ENCODE measurements around the gene IL17RD. TPM values are rescaled to one million over a fixed set of nuclear protein-coding genes. Genes with fewer than 3 reads are reported as not detected.

IL17RD gene
- total RNA-seq: 4.3 TPM
- long read RNA-seq: 0 reads

DNA sequence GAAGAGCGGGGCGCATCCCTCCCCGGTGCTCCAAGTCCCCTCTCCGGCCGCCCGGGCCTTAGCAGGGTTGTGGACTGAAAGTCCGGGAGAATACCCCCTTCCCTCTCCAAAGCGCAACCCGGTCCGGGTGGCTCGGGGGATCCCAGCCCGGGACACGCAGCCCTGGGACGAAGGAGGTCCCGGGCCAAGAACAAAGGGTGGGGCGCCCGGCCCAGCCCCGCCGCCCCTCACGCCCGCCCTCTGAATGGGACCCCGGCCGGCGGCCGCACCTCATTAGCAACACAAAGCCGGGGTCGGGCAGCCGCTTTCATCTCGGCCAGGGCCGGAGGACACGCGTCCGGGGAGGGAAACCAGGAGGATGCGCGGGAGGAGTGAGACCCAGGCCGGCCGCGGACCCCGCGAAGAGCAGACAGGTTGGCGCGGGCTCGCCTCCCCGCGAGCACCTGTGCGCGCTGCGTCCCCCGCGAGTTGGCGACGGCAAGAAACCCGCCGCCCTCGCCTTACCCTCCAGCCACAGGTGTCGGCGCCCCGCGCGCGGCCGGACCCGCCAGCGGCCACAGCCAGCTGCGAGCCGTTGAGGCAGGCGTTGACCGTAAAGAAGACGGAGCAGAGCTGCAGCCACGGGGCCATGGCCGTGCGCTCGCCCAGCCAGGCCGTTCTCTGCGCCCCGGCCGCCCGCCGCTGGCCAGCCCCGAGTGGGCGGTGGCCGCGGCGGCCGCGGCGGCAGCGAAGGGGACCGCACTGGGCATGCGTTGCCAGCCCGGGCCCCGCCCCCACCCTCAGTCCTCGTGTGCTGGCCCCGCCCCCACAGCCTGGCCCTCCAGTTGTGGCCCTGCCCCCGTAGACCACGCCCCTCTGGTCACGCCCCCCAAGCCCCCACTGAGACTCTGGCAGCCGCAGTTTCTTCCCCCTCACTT lies at the start of gene IL17RD:
Gene IL17RD (minus strand): TSS at position 697 of the 917 bp plus-strand sequence. CDS start 67 bp downstream, at position 630.
- intact Hi-C loops (cut with DNase I): loop anchor here (5.0 to 10.0 kb wide), 3 partner anchors 62 to 390 kb away; partner anchors contain the start of genes APPL1 and PDE12
- peak; percentile 88 for DNase-seq (ENCODE audit: low spot score)

DNA sequence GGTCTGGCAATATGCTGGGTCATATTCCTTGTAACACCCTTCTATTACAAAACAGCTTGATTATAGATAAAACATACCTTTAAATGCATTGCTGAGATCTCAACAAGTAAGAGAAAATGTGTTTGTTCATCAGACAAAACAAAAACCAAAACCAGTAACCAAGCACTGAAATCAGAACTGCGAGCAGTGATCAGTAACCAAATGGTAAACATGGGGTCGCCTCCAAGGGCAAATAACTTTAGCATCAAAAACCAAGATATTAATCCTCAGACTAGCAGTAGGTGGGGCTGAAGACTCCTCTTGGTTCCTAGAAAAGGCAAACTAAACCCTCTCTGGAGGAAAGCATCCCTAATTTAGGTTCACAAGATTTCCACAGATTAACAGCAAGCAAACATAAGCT lies 41.3 kb upstream of the IL17RD start:
- DNase-seq (ENCODE audit: low spot score): no peak
- intact Hi-C loops (cut with DNase I): no loop called here

DNA sequence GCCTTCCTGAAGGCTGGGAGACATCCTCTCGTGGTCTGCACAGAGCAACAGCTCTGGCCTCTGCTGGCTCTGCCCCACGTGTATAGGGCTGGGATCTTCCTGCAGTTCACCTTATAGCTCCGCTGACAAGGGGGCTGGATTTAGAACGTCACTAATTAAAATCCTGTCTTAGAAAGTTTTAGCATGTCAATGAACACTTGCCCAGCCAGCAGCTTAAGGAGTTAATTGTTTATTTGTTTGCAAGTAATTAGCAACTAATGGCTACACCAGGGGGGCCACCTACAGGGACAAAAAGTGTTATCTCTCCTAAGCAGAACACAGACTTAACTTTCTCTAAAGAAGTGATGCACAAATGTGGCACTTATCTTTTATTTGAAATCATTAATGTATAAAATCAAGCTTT lies 34.7 kb upstream of the IL17RD start, which contains the start of gene HESX1:
Gene HESX1 (minus strand): TSS at position 84 of the 403 bp plus-strand sequence. CDS start 60 bp downstream, at position 24.
- intact Hi-C loops (cut with DNase I): no loop called here
- DNase-seq (ENCODE audit: low spot score): no peak

DNA sequence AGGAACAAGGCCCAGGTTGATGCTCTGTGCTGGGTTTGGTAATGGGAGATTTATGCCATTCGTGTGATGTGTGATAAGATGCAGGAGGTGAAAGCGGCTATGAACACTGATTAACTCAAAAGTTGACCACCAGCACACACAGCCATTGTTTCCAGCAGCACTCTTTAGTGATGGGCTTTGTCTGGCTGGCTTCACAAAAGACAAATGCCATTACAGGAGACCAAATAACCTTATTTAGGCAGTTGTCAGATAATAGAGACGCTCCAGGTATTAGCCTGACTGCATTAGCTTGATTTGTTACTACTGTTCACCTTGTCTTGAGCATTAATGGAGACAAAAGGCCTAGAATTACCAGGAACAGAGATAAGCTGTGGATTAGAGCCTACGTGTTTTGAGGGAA lies 29.5 kb upstream of the IL17RD start:
- no peak for DNase-seq (ENCODE audit: low spot score)
- intact Hi-C loops (cut with DNase I): no loop called here

DNA sequence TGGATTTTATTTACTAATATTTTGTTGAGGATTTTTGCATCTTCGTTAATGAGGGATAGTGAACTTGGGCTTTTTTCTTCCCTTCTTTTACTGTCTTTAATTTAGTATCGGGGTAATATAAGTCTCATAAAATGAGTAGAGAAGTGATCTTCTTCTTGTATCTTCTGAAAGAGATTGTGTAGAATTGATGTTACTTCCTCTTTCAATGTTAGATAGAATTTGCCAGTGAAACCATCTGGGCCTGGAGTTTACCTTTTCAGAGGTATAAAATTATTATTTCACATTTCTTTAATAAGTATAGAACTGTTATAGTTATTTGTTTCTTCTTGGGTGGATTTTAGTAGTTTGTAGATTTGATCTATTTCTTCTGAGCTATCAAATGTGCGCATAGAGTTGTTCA lies 26.9 kb upstream of the IL17RD start:
- intact Hi-C loops (cut with DNase I): no loop called here
- no peak for DNase-seq (ENCODE audit: low spot score)

DNA sequence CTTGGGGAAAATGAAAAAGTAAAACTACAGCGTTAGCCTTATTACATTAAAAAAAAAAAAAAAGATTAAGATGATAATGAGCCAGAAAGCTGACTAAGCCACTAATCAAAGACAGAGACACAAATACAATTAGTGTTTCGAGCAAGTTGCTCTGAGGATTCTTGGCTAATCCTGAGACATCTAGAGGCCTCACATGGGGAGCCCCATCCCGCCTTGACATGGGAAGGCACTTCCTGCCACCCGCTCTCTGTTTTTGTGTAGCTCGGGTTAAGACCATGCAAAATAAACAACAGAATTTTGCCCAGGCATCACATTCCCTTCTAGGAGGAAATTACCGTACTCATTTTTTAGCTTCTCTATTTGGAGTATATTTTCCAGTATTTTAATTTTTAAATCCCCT lies 19.4 kb upstream of the IL17RD start:
- no peak for DNase-seq (ENCODE audit: low spot score)
- intact Hi-C loops (cut with DNase I): no loop called here

DNA sequence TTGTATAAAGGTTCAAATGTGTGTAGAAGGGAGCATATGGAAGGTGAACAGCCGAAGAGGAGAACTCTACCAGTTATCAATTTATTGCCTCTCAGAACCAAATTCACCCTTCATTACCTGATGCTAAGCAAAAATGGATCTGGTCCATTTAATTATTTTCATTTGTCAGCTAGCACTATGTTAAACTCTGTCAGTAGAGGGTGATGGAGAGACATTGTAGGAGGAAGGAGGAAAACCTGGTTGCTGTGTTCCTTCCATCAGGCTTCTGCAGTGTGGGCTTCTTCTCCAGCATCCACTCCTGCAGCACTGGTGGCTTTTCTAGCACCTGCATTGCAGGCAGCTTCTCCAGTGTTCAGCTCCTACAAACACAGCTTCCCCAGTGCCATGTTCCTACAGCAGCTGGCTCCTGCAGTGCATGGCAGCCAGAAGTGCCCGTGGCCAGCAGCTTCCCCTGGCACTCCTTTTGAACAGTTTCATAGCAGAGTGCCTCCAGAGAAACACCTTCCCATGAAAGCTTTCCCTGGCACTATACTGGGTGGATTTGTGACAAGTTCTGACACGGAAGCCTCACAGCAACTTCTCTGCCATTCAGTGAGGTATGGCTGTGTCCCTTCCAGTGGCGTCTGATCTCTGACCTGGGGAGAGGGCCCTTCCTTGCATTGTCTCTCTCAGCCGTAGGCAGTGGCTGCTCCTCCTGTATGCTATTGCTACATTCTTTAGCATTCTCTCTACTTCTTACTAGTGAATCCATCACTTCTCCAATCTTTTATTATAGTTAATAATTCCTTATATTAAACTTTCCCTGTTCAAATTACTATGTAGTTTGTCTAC lies 14.6 kb upstream of the IL17RD start:
- no peak for DNase-seq (ENCODE audit: low spot score)
- intact Hi-C loops (cut with DNase I): no loop called here

DNA sequence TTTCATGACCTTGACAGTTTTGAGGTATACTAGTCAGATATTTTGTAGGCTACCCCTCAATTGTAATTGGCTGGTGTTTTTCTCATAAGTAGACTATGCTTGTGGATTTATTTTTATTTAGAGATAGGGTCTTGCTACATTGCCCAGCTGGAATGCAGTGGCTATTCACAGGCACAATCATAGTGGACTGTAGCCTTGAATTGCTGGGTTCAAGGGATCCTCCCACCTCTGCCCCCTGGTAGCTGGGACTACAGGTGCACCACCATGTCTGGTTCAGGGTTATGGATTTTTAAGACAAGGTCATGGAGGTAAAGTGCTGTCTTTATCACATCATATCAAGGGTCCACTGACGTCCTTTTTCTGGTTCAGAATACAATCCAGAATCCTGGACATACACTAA lies 10.9 kb upstream of the IL17RD start:
- intact Hi-C loops (cut with DNase I): no loop called here
- no peak for DNase-seq (ENCODE audit: low spot score)

DNA sequence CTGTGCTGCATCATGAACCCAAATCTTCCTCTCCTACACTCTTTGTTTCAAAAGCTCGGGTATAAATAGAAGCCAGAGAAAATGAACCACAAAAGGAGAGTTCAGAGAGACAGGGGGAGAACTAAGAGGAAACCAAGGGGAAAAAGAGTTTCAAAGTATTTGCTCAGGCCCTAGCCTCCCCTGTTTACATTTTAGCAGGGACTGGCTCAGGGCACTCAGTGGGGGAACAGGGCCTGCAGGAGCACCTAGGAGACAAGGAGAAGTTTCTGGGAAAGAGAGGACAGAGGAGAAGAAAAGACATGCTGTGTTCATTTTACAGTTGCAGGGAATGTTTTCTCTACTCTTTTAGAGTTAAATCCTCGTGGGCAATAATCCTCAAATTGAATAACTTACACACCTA lies 8.5 kb upstream of the IL17RD start:
- intact Hi-C loops (cut with DNase I): no loop called here
- DNase-seq (ENCODE audit: low spot score): no peak

DNA sequence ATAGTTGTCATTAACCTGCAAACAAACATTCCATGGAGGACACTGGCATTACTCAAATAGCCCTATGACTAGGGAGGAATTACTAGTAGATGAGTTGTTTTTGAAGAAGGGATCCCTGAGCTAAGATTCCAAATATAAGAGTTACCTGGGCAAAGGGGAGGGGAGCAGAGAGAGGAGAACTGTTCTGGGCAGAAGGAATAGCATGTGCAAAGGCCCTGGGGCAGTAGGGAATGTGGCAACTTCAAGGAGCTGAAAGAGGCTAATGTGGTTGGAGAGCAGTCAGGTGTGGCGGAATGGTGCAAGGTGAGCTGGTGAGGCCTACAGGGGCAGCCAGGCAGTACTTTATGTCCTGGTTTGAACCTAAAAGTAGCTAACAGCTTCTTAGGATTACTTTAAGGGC lies 5.8 kb upstream of the IL17RD start:
- intact Hi-C loops (cut with DNase I): loop anchor here (2.0 kb wide), 1 partner anchor 70 kb away; no protein-coding TSS in a partner anchor
- no peak for DNase-seq (ENCODE audit: low spot score)

DNA sequence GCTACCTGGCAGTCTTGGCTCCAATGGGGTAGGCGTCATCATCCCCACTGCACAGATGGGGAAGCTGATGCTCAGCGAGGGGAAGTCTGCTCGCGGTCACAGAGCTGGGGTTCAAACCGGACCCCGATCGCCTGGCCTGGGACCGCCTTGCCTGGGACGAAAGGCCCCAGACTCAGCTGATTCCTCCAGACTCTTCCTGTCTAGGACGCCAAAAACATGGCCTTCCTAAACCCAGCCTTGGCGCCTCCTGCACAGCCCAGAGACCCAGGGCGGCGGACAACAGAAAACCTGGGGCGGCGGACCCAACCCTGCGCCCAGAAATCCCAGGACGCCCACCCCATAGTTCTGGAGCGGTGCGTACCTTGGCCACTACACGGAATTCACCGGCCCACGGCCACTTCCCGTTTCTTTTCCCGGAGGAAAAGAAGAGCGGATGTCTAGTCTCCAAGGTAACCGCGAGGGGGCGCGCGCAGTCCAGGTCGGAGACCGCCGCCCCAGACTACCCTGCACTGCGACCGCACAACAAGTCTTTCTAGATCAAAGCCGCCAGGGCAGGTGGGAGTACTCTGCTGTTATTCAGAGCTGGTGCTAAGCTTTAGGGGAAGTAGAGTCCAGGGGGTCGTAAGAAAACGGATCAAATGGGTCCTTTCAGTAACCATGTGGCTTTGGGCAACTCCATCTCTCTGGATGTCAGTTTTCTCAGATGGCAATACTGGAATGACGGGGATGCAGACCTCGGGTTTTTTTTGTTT lies 4.9 kb upstream of the IL17RD start:
- DNase-seq (ENCODE audit: low spot score): peak; percentile 89
- intact Hi-C loops (cut with DNase I): loop anchor here (2.0 to 10.0 kb wide), 3 partner anchors 57 to 385 kb away; partner anchors contain the start of genes APPL1 and PDE12

DNA sequence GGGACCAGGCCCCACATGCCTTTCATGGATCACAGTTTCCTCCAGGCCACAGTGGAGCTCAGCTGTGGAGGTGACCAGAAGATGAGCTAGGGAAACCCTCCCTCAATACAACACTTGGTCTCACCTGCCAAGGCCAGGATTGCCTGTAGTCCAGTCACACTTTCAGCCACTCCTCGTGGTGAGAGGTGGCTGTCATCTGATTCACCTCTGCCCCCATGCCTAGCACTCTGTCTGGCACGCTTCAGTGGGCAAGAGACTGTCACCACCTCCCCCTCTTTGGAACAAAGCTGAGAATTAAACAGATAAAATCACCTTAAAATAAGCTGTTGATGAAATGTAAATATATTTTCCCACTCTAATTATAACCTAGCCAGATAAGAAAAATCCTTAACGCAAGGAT lies 4.0 kb upstream of the IL17RD start:
- no peak for DNase-seq (ENCODE audit: low spot score)
- intact Hi-C loops (cut with DNase I): loop anchor here (5.0 to 10.0 kb wide), 2 partner anchors 58 to 386 kb away; partner anchors contain the start of genes APPL1 and PDE12

DNA sequence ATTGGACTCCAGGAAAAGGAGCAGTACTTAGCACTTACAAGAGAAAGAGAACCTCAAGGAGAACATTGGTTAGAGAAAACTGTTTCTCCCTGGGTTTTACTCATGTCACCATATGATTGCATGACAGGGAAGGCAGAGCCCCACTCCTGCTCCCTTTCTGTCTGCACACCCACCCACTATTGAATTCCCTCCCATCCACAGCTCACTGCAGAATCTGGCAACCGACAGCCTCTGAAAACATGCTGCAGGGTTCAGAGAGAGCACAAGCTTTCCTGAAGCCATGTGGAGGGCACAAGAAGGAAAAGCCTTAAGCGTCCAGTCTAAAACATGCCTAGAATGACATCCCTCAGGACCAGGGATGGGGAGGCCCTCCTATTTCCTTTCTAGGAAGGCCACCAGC lies 3.0 kb upstream of the IL17RD start:
- no peak for DNase-seq (ENCODE audit: low spot score)
- intact Hi-C loops (cut with DNase I): loop anchor here (5.0 to 10.0 kb wide), 2 partner anchors 59 to 387 kb away; partner anchors contain the start of genes APPL1 and PDE12

DNA sequence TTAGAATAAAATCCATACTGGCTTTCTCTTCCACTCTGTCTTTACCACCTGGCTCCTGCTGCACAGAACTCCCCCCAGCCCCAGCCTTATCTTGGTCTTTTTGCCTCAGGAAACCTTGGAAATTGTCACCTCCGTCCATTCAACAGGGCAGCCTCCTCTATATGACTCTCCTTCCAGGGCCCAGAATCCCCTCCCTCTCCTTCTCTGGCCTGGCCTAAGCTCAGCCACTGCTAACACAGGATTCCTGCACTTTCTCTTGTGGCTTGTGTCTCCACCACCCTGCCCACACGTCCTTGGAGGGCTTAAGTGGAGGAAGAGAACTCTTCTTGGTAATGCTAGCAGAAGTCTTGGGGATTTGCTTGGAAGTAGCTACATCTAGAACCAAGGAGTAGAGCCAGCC lies 1.5 kb upstream of the IL17RD start:
- DNase-seq (ENCODE audit: low spot score): no peak
- intact Hi-C loops (cut with DNase I): loop anchor here (5.0 to 10.0 kb wide), 2 partner anchors 61 to 388 kb away; partner anchors contain the start of genes APPL1 and PDE12

DNA sequence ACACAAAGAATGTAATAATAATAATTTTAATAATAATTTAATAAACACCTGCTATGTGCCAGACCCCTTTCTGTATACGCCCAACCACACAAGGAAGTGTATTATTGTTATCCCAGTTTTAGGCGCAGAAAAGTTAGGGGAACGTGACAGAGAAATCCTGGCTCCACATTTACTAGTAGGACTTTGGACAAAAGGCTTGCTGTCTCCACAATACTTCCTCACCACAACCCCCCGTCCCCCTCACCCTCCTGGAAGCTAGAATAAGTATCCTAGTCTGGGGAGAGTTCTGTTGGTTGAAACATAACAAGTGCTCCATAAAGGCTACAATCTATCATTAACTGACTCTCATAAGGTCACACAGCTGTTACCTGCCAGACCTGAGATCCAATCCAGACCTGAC lies 488 bp upstream of the IL17RD start:
- intact Hi-C loops (cut with DNase I): loop anchor here (5.0 to 10.0 kb wide), 2 partner anchors 62 to 389 kb away; partner anchors contain the start of genes APPL1 and PDE12
- DNase-seq (ENCODE audit: low spot score): no peak

DNA sequence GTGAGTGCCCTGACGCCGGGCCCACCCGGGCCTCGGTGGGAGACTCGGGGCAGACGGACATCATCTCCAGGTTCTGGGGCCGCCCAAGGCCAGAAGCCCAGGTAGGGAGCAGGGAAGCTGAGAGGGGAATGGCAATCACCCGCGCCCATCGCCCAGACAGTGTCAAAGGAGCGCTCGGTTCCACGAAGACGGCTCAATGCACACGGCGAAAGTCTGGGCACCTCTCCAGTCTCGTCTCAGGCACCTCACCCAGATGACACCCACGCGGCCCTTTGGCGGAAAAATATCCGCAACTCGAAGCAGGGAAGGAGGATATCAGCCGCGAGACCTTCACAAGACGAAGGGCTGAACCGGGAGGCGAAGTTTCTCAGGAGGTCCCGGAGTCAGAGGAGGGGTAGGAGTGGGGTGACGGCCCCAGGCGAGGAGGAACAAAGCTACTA lies 916 bp downstream of the IL17RD start:
- intact Hi-C loops (cut with DNase I): loop anchor here (5.0 to 10.0 kb wide), 2 partner anchors 167 to 391 kb away; partner anchors contain the start of gene PDE12
- DNase-seq (ENCODE audit: low spot score): no peak

DNA sequence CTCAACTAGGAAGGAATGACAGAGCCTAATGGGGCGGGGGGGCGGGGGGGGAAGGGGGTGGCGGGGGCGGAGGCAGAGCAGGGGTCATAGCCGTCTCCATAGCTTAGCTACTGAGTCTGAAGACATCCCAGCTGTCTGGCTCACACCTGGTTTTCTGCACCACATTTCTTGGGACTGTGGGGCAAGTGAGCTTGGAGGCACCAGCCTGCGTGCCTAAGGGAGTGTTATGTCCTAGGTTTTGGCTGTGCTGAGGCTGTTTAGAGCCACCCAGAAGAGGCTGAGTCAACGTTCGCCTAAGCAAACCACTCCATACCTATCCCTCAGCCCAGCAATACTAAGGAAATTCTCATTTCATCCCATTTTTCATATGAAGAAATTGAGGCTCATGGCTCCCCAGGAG lies 1.4 kb downstream of the IL17RD start:
- intact Hi-C loops (cut with DNase I): loop anchor here (5.0 to 10.0 kb wide), 2 partner anchors 166 to 391 kb away; partner anchors contain the start of gene PDE12
- DNase-seq (ENCODE audit: low spot score): no peak

DNA sequence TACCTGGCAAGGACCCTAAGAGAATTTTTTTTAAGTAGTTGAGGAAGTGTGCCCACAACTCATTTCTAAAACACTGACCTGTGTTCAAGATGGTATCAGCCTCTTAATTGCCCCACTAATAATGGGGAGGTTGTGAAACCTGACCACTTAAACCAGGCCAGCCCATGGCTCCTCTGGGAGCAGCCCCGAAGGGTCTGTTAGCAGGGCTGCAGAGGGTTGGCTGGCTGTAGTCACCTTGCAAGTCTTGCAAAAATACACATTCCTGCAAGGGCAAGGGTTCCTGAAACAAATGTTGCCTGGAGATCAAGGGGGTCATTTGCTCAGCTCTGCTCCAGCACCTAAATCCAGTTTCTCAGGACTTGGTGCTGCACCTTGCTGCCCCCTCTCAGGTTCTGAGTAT lies 3.2 kb downstream of the IL17RD start:
- intact Hi-C loops (cut with DNase I): loop anchor here (5.0 to 10.0 kb wide), 2 partner anchors 165 to 393 kb away; partner anchors contain the start of gene PDE12
- DNase-seq (ENCODE audit: low spot score): no peak
